SK-N-SH treated with all-trans-retinoic acid at 6 μM for 48 hours (cell line): ENCODE data around the gene DGKG.

Experiments
- ATAC-seq: fragments of 200-7000 bp; cut with Tn5 transposase; 3 replicates; pipeline ENCODE4 v1.9.1; 2020; ENCODE audit warnings: mild to moderate bottlenecking, moderate library complexity
- ARNTL ChIP-seq: fragments of 450-650 bp; formaldehyde crosslinking; IDR thresholded peaks from 2 replicates; pipeline ENCODE4 v1.5.0; 2020; ENCODE audit warnings: low read depth, mild to moderate bottlenecking, moderate library complexity, borderline replicate concordance
- BACH2 ChIP-seq: fragments of 250-450 bp; sonication (Bioruptor Pico); IDR thresholded peaks from 2 replicates; pipeline ENCODE4 v1.9.0; 2021; ENCODE audit warnings: mild to moderate bottlenecking, borderline replicate concordance
- CSDC2 ChIP-seq: fragments of 250-450 bp; sonication (Bioruptor Pico); IDR thresholded peaks from 2 replicates; pipeline ENCODE4 v1.5.0; 2020; ENCODE audit warnings: mild to moderate bottlenecking, moderate library complexity
- ESRRG ChIP-seq: fragments of 250-450 bp; sonication (Bioruptor Pico); IDR thresholded peaks from 2 replicates; pipeline ENCODE4 v1.6.1; 2021; ENCODE audit warnings: mild to moderate bottlenecking
- ISL1 ChIP-seq: fragments of 250-450 bp; sonication (Bioruptor Pico); IDR thresholded peaks from 2 replicates; pipeline ENCODE4 v2.1.2; 2022; ENCODE audit warnings: mild to moderate bottlenecking, moderate library complexity
- OSR1 ChIP-seq: fragments of 250-450 bp; sonication (Bioruptor Pico); IDR thresholded peaks from 2 replicates; pipeline ENCODE4 v1.8.0; 2022; ENCODE audit warnings: moderate library complexity, mild to moderate bottlenecking, inconsistent platforms
- RARB ChIP-seq: fragments of 250-450 bp; sonication (Bioruptor Pico); IDR thresholded peaks from 2 replicates; pipeline ENCODE4 v1.8.0; 2021; ENCODE audit warnings: mild to moderate bottlenecking, moderate library complexity
- SNAI2 ChIP-seq: fragments of 250-450 bp; sonication (Bioruptor Pico); IDR thresholded peaks from 2 replicates; pipeline ENCODE4 v1.5.0; 2020; ENCODE audit warnings: mild to moderate bottlenecking, moderate library complexity
- TCF4 ChIP-seq: fragments of 250-450 bp; sonication (Bioruptor Pico); IDR thresholded peaks from 2 replicates; pipeline ENCODE4 v1.8.0; 2021; ENCODE audit warnings: mild to moderate bottlenecking, moderate library complexity, borderline replicate concordance
- TOX ChIP-seq: fragments of 250-450 bp; sonication (Bioruptor Pico); IDR thresholded peaks from 2 replicates; pipeline ENCODE4 v1.8.0; 2021; ENCODE audit warnings: mild to moderate bottlenecking, moderate library complexity, borderline replicate concordance
- ZC3H10 ChIP-seq: fragments of 250-450 bp; sonication (Bioruptor Pico); IDR thresholded peaks from 2 replicates; pipeline ENCODE4 v1.5.1; 2021; ENCODE audit warnings: mild to moderate bottlenecking, moderate library complexity
- ZFP3 ChIP-seq: fragments of 250-450 bp; sonication (Bioruptor Pico); IDR thresholded peaks from 2 replicates; pipeline ENCODE4 v1.5.0; 2020; ENCODE audit warnings: mild to moderate bottlenecking, moderate library complexity
- ZNF565 ChIP-seq: fragments of 450-650 bp; formaldehyde crosslinking; conservative IDR thresholded peaks from 2 replicates; pipeline ENCODE4 v1.5.0; 2020; ENCODE audit warnings: low read depth, mild to moderate bottlenecking, moderate library complexity
- ZNF70 ChIP-seq: fragments of 450-650 bp; formaldehyde crosslinking; IDR thresholded peaks from 2 replicates; pipeline ENCODE4 v1.5.0; 2020; ENCODE audit warnings: mild to moderate bottlenecking, moderate library complexity
- TF ChIP-seq, protein P1 (sequence below): fragments of 250-450 bp; sonication (Bioruptor Pico); IDR thresholded peaks from 2 replicates; pipeline ENCODE4 v1.5.1; 2021; ENCODE audit warnings: mild to moderate bottlenecking, moderate library complexity
- TF ChIP-seq, protein P2 (sequence below): fragments of 250-450 bp; sonication (Bioruptor Pico); IDR thresholded peaks from 2 replicates; pipeline ENCODE4 v1.8.0; 2020; ENCODE audit warnings: mild to moderate bottlenecking, moderate library complexity, borderline replicate concordance
- TF ChIP-seq, protein P3 (sequence below): fragments of 250-450 bp; sonication (Bioruptor Pico); IDR thresholded peaks from 2 replicates; pipeline ENCODE4 v1.8.0; 2021; ENCODE audit warnings: low read depth, mild to moderate bottlenecking, moderate library complexity, borderline replicate concordance
- TF ChIP-seq, protein P4 (sequence below): fragments of 250-450 bp; sonication (Bioruptor Pico); IDR thresholded peaks from 2 replicates; pipeline ENCODE4 v1.5.1; 2020; ENCODE audit warnings: low read depth, mild to moderate bottlenecking, moderate library complexity

DGKG gene

DNA sequence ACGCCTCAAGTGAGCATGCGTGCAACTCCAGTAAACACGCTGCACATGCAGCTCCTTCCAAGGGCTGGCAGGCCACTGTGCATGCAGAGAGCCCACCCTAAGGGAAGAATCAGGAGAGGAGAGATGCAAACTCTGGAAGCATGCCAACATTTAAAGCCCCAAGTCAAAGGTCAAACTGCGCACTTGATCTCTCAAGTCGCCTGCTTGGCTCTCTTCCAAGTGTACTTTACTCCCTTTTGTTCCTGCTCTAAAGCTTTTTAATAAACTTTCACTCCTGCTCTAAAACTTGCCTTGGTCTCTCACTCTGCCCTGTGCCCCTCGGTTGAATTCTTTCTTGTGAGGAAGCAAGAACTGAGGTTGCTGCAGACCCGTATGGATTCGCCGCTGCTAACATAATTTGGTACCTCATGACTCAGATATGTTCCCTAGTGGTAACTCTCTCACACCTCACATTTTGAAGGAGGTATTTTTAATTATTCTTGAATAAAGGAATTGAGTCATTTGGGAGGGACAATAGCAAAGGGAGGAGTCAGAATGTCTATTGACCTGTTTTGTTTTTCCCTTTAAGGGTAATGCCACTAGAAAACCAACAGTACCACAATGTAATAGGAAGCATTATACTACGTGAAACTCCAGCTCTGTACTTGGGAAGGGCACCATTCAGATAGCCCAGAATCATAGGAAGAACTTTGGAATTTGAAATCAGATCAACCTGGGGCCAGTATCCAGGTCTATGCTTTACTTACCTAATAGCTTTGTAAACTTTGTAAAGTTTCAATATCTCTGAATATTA, 19.6 kb upstream of the DGKG start:
- TF ChIP-seq ESRRG (no peak), RARB (CRISPR knock-in tag) (no peak), ZC3H10 (CRISPR knock-in tag) (no peak)
- ATAC-seq = no peak

DNA sequence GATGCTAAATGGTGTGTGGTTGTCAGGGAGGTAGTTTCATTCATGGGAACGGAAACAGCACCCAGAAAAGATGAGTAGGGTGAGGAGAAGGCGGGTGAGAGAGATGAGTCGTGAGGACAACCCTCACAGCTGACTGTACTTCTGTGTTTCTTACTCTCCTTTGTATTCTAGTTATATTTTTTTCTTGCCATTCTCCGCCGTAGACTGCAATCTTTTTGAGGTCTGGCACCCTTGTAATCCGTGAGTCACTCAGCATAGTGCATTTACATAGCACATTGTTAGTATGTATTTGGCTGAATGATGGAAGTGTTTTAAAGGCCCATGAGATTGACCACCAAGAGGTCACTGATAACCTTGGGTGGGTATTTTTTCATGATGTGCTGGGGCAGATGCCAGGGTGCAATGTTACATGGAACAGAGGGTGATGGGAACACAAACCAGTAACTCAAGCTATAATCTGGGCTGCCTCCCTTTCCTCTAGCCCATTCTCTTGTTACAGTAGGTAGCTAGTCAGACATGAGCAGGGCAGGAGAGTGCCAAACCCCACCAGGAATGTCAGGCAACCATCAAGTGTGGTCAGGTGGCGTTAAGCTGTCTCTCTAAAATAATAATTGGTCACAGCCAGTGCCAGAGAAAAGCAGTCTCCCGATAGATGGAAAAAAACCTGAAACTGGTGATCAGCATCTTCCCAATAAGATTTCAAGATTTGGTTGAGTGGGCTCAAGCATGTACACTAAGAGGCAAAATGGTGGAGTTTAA, 18.8 kb upstream of the DGKG start:
- TF ChIP-seq, protein P1, sequence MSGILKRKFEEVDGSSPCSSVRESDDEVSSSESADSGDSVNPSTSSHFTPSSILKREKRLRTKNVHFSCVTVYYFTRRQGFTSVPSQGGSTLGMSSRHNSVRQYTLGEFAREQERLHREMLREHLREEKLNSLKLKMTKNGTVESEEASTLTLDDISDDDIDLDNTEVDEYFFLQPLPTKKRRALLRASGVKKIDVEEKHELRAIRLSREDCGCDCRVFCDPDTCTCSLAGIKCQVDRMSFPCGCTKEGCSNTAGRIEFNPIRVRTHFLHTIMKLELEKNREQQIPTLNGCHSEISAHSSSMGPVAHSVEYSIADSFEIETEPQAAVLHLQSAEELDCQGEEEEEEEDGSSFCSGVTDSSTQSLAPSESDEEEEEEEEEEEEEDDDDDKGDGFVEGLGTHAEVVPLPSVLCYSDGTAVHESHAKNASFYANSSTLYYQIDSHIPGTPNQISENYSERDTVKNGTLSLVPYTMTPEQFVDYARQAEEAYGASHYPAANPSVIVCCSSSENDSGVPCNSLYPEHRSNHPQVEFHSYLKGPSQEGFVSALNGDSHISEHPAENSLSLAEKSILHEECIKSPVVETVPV (CRISPR knock-in tag) = no peak
- TF ChIP-seq, protein P2, sequence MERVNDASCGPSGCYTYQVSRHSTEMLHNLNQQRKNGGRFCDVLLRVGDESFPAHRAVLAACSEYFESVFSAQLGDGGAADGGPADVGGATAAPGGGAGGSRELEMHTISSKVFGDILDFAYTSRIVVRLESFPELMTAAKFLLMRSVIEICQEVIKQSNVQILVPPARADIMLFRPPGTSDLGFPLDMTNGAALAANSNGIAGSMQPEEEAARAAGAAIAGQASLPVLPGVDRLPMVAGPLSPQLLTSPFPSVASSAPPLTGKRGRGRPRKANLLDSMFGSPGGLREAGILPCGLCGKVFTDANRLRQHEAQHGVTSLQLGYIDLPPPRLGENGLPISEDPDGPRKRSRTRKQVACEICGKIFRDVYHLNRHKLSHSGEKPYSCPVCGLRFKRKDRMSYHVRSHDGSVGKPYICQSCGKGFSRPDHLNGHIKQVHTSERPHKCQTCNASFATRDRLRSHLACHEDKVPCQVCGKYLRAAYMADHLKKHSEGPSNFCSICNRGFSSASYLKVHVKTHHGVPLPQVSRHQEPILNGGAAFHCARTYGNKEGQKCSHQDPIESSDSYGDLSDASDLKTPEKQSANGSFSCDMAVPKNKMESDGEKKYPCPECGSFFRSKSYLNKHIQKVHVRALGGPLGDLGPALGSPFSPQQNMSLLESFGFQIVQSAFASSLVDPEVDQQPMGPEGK (CRISPR knock-in tag) = no peak
- TF ChIP-seq ZNF70 (CRISPR knock-in tag) (no peak), ZNF565 (CRISPR knock-in tag) (no peak), TOX (CRISPR knock-in tag) (no peak)
- TF ChIP-seq, protein P3, sequence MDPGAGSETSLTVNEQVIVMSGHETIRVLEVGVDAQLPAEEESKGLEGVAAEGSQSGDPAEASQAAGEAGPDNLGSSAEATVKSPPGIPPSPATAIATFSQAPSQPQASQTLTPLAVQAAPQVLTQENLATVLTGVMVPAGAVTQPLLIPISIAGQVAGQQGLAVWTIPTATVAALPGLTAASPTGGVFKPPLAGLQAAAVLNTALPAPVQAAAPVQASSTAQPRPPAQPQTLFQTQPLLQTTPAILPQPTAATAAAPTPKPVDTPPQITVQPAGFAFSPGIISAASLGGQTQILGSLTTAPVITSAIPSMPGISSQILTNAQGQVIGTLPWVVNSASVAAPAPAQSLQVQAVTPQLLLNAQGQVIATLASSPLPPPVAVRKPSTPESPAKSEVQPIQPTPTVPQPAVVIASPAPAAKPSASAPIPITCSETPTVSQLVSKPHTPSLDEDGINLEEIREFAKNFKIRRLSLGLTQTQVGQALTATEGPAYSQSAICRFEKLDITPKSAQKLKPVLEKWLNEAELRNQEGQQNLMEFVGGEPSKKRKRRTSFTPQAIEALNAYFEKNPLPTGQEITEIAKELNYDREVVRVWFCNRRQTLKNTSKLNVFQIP (CRISPR knock-in tag) = no peak
- ATAC-seq = no peak

DNA sequence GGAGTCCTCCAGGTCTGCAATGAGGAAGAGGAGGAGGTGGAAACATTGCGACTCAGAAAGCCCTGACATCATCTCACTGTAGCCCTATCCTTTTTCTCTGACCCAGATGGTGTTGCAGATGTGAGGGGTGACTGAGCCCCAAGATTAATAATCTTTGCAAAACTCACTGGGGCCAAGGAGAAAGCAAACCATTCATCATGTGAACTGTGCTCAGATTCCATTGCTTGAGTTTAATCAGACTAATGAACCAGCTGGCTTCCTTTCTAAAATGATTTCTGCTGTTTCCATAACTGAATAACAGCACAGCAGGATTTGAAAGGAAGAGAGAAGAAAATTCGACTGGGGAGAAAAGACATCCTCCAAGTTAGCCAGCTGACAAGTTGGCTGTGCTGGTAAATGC, 13.4 kb upstream of the DGKG start:
- TF ChIP-seq ZNF70 (CRISPR knock-in tag) = no peak
- TF ChIP-seq, protein P4, sequence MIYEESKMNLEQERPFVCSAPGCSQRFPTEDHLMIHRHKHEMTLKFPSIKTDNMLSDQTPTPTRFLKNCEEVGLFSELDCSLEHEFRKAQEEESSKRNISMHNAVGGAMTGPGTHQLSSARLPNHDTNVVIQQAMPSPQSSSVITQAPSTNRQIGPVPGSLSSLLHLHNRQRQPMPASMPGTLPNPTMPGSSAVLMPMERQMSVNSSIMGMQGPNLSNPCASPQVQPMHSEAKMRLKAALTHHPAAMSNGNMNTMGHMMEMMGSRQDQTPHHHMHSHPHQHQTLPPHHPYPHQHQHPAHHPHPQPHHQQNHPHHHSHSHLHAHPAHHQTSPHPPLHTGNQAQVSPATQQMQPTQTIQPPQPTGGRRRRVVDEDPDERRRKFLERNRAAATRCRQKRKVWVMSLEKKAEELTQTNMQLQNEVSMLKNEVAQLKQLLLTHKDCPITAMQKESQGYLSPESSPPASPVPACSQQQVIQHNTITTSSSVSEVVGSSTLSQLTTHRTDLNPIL (CRISPR knock-in tag) = no peak
- TF ChIP-seq, all 23 proteins: peak for 0
- no peak for ATAC-seq

DNA sequence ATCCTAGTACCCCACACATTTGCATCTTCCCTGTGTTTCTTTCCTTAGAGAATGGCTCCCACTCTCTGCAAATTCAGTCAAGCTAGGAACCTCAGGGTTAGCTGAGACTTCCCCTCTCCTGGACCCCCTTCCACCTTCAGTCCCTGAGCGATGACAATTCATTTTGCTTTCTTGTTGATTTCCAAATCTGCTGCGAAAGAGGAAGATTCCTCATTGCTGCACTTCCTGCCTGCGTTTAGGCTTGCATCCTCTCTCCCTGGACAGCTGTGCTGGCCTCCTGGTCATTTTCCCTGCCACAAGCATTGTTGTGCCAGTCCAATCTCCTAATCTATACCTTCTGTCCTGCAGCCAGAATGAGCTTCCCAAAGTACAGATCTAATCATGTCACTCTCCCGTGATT, 12.3 kb upstream of the DGKG start:
- TF ChIP-seq BACH2 (CRISPR knock-in tag) = no peak
- TF ChIP-seq, protein P4 (CRISPR knock-in tag) = no peak
- no peak for TF ChIP-seq SNAI2 (CRISPR knock-in tag)
- TF ChIP-seq, all 23 proteins: peak for 0
- ATAC-seq = no peak

DNA sequence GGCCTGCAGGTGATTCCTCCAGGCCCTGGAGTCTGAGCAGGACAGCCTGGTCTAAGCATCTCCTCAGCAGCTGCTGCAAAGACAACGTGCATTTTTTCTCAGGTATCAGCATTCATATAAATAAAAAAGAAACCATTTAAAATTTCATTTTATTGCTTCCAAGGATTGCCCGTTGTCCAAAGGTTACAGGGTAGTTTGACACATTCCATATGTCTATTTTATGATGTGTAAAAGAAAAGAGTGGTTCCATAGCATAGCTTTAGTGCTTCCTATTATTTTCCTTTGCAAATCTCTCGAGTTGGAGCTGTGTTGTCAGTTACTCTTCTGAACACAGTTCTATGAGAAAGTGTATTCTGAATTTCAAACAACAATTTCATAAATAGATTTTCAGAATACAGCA, 7.2 kb upstream of the DGKG start:
- ATAC-seq = no peak
- no peak for TF ChIP-seq ZNF565 (CRISPR knock-in tag)
- TF ChIP-seq TOX (CRISPR knock-in tag) = no peak
- TF ChIP-seq, protein P1 (CRISPR knock-in tag) = no peak
- no peak for TF ChIP-seq BACH2 (CRISPR knock-in tag)
- TF ChIP-seq CSDC2 (CRISPR knock-in tag) = no peak
- no peak for TF ChIP-seq OSR1
- TF ChIP-seq, protein P2 (CRISPR knock-in tag) = no peak
- no peak for TF ChIP-seq ISL1 (CRISPR knock-in tag)
- no peak for TF ChIP-seq RARB (CRISPR knock-in tag)
- no peak for TF ChIP-seq ARNTL (CRISPR knock-in tag)
- no peak for TF ChIP-seq TCF4 (CRISPR knock-in tag)
- no peak for TF ChIP-seq ZFP3 (CRISPR knock-in tag)
